DMS153 treated with DMSO at 0.1 percent for 48 hours (cell line): Measurements from ENCODE around the gene SOX9.
A peak's percentile ranks its signal among the peaks of the same experiment; 100 is the strongest.

Source experiments
- DNase-seq: peaks from one replicate; lab custom pipeline; 2025; ENCODE audit not compliant: unreplicated experiment; lab: John Stamatoyannopoulos, UW

The SOX9 gene

DNA sequence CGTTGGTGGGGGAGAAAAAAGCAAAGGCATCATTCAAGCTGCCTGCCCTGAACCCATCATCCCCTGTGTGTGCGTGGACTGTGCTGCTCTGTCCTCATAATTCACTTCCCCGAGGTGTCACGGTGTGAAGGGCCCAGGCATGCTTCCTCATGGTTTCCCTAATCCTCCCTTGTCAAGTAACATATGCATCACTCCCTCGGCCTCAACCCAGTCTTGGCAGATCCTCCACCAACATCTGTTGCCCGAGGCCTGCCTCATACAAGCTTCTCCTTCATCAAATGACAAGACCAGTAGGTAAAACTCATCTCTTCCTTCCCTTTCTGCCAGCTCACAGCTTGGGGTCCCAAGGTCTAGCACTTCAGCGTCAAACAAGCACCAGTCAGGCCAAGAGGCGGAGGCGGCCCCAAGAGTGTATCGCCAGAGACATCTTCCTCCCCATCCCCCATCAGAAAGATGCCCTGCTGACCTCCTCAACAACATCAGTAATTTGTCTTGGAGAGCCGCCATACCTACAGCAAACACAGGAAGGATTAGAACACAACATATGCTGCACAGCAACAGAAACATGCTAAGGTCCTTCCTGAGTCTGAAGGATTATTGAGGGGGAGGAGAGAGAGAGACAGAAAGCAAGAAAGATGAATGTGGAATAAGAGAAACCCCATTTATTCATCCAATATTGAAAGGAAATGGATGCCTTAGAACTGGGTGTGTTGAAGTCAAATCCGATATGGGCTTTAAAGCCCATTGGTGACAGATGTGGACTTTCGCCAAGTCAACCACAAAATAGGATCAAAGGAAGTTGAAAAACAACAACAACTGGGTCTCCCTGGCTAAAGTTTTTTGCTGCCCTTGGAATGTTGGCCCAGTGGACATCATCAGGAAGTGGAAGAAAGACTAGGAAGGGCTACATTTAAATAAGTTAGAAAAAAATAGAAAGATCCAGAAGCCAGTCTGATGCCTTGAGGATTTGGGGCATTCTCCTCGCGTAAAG, 38.4 kb downstream of the SOX9 start:
- DNase-seq = no peak

- no peak for DNase-seq
Observed at GRCh38 chr17:72162569-72162968, 41.7 kb downstream of the SOX9 start.

DNA sequence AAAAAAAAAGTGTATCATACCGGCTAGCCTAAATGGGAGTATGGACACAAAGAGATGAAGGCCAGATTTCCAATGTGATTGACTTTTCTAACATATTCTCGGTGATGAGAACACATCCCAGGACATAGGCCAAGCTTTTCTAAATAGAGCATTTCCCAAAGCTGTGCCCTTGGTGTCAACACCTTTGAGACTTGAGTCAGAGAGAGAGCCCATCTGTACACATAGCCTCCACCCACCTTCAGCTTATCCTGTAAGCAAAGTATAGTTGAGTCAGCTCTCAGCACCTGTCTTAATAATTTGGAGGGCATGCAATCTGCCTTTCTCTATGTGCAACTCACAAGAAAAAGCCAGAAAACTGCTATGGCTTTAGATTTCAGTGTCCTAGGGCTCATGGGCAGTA, 42.7 kb downstream of the SOX9 start:
- no peak for DNase-seq

GRCh38 chr17:72164158-72164739, 43.4 kb downstream of the SOX9 start:
- no peak for DNase-seq

DNA sequence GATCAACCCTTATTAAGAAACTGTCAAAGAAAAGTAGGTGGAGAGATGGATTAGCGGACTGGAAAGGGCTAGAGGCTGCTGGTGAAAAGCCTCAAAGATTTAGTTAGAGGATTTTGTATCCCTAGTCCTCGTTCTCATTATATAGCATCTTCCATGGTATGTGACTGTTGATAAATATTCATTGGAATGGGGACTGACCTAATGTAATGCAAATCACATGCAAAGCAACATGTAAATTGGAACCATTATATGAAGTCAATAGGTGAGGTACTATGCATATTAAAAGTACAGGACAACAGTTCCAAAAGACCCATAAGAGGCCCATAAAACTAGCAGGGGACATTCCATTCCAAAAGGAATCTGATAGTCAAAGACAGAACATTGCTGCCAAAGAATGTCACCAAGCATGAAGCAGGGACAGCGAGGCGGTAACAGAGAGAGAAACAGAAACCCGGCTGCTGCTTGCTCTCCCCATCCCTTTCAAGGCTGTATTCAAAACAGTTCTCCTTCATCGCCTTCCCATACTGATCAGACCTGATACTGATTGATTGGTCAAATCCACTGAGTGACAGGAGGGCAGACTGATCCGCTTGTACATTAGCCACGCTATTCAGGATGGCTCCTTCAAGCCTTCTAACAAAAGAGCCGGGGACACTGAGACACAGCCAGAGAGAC, 44.5 kb downstream of the SOX9 start:
- DNase-seq = no peak

GRCh38 chr17:72165867-72166439, 45.1 kb downstream of the SOX9 start:
- no peak for DNase-seq

- DNase-seq = no peak
Observed at GRCh38 chr17:72167593-72167992, 46.8 kb downstream of the SOX9 start.

DNA sequence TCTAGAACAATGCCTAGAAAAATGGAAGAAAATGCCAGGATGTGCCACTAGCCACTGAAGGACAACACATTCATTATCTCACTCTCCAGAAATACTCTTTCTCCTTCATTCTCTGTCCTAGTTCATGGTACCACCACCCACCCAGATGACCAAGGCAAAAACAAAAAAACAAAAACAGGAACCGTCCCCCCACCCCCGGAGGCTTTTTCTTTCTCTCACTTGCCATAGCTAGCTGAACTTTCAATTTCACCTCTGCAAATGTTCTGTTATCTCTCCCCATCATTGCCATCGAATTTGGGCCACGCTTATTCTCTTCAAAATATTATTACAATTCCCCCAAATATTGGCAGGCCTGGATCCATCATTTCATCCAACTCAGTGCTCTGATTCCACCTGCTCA, 49.0 kb downstream of the SOX9 start:
- DNase-seq = no peak

DNA sequence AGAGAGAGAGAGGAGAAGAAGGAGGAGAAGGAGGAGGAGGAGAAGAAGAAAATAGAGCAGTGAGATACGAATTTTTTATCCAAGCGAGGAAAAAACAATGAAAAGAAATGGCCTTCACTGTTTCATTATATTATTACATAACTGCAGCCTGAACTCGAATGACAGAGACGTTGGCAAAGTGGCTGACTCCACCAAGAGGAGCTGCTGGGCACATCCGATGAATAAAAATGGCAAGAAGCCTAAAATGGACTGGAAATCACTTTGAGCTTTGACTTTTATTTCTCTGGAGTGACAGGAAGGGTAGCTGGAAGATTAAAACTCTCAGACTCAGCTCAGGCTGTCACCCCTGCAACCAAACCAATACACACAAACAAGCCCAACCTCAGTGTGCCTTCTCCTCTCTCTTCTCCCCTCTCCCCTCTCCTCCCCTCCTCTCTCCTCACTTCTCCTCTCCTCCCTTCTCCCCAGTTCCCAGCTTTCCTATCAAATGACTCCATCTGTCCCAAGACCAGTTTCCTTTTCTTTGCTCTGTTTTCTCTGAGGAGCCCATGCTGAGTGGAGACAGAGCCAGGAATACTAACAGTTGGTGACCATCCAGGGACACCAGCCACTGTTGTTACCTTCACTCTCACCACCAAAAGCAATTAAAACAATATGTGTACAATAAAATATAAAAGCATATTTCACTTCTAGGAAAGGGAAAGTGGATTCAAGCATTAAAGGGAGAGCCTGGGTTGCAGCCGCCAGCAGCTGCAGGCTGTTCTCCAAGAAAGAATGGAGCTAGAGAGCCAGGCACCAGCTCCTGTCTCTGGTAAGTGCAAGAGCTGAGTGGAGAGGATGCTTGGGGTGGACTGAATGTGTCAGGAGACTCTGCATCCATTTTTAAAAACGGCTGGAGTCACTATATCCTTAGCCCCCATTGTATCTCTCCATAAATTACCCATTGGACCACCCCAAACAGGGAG, 51.2 kb downstream of the SOX9 start:
- DNase-seq = no peak

DNA sequence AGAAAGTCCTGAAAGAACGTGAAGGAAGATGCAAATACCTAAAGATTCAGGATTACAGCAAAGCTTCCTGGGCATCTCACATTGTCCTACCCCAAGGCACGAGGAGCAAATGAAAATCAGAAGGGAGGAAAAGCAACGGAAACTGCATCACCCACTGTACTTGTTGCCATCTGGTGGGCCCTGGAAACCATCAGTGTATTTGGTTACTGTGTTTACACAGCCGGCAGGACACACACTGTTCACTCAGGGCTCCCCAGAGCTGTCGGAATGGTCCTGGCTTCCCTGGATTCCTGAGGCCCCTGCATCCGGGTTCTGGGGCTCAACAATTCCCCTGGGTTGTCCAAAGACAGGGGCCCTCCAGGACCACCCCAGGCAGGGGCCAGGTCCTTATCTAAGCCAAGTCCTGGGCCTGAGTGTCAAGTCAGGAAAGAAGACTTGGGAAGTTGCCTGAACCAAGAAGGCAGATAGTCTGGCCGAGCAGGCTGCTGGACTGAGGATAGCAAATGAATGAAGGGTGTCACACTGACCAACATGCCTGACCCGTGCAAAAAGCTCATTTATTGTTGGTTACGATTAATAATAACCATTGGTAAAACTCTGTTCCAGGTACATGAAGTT, 52.8 kb downstream of the SOX9 start:
- DNase-seq = peak; percentile 42

GRCh38 chr17:72175263-72175662, 54.4 kb downstream of the SOX9 start:
- no peak for DNase-seq
